D721Med (cell line): ENCODE data around the gene FIS1.

Experiments used
- DNase-seq: peaks from one replicate; pipeline ENCODE4 v3.0.0; 2011; ENCODE audit warnings: low spot score; ENCODE audit not compliant: insufficient read length
- FAIRE-seq: peaks from 2 replicates; lab custom pipeline; 2011; peaks lifted over from hg19 to GRCh38; lab: Jason Lieb, UNC
- CTCF ChIP-seq: IDR thresholded peaks from 2 replicates; pipeline ENCODE4 v1.5.1; 2012; ENCODE audit warnings: mild to moderate bottlenecking, control low read depth; ENCODE audit not compliant: insufficient read depth; ENCODE audit errors: missing control alignments

Gene FIS1

GRCh38 chr7:101240226-101241014, 4.5 kb downstream of the FIS1 start:
- TF ChIP-seq CTCF, result no peak
- no peak for FAIRE-seq

GRCh38 chr7:101239951-101240220, 5.0 kb downstream of the FIS1 start:
- DNase-seq (peak; percentile 3), FAIRE-seq (no peak)
- TF ChIP-seq CTCF, result no peak

More at GRCh38 chr7:101240226-101241014, 4.5 kb downstream of the FIS1 start:
- peak; percentile 0 for DNase-seq

- FAIRE-seq, result no peak
- no peak for TF ChIP-seq CTCF
- DNase-seq, result peak; percentile 2
These were observed 5.5 kb downstream of the FIS1 start for GRCh38 chr7:101239191-101239950.

GRCh38 chr7:101238226-101239182, 6.4 kb downstream of the FIS1 start:
- FAIRE-seq (no peak), DNase-seq (peak; percentile 13)
- no peak for TF ChIP-seq CTCF

- peak; percentile 2 for DNase-seq
- FAIRE-seq, result no peak
- no peak for TF ChIP-seq CTCF
These were observed 7.4 kb downstream of the FIS1 start, which contains the start of gene CLDN15 for GRCh38 chr7:101237206-101238067. Gene CLDN15 (minus strand): TSS chr7:101237802. CDS start chr7:101237581, 221 bp downstream.

GRCh38 chr7:101236292-101236835, 8.5 kb downstream of the FIS1 start:
- TF ChIP-seq CTCF, result no peak
- FAIRE-seq (no peak), DNase-seq (no peak)
